GM12872 (cell line): ENCODE data around the gene AFAP1L1.

Source experiments
- CTCF ChIP-seq: IDR thresholded peaks from 3 replicates; pipeline ENCODE4 v1.5.1; 2011; ENCODE audit warnings: low read depth, mild to moderate bottlenecking, low read length, moderate library complexity; ENCODE audit not compliant: insufficient read depth

Gene AFAP1L1

DNA sequence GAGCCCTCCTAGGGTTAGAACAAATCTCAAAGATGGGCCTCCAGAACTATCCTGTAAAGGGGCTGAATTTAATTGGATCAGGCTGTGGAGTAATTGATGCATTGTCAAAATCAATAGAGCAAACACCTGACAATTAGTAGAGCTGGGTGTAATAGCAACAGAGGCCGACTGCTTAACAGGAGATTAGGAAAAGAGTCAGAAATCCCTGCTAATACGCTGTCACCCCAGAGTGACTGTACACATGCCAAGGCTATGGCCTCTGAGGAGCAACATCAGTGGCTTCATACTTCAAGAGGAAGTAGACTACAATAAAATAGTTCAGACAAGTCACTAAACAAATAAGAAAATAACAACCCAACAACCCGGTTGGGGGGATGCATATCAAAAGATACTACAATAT is 55.0 kb downstream of the AFAP1L1 start:
- no peak for TF ChIP-seq CTCF

- no peak for TF ChIP-seq CTCF
These were observed 56.5 kb downstream of the AFAP1L1 start for GRCh38 chr5:149328177-149328576.

DNA sequence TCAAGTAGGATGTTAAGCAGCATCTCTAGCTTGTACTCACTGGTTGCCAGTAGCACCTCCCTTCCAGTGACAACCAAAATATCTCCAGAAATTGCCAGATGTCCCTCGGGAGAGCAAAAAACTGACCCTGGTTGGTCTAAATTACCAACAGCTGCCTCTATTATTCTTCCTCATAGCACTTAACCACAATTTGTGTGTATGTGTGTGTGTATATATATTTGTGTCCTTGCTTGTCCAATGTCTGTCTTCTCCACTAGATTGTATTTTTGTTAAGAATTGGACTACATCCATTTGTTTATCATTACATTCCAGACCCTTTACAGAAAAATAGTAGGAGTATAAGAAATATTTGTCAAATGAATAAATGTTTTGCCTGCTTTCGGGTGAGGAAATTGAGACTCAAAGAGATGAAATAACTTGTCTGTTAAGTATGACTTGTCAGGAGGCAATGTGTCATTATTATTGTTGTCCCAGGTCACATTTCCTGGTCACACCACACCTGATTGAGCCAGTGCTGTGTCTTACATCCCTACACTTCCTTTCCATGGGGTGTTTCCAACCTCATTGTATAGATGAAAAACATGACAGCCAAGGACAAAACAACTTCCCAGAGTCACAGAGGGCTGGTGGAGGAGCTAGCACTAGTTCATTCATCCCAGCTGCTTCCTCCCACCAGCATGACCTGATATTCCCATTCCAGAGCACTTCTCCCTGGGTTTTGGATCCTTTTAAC is 62.2 kb downstream of the AFAP1L1 start:
- no peak for TF ChIP-seq CTCF

GRCh38 chr5:149337736-149338135 is 66.1 kb downstream of the AFAP1L1 start:
- no peak for TF ChIP-seq CTCF

DNA sequence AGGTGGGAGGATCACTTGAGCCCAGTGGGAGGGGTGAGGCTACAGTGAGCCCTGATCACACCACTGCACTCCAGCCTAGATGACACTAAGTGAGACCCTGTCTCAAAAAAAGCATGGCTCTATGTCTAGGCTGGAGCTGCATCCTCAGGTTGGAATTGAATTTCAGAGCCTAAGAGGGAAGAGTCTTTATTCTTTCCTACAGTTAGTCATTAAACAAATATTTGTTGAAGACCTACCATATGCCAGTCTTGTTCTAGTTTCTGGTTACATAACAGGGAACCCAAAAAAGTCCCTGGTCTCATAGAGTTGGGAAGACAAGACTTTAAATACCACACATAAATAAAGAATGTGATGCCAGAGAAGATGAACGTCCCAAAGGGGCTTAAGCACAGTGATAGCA is 66.7 kb downstream of the AFAP1L1 start:
- no peak for TF ChIP-seq CTCF

DNA sequence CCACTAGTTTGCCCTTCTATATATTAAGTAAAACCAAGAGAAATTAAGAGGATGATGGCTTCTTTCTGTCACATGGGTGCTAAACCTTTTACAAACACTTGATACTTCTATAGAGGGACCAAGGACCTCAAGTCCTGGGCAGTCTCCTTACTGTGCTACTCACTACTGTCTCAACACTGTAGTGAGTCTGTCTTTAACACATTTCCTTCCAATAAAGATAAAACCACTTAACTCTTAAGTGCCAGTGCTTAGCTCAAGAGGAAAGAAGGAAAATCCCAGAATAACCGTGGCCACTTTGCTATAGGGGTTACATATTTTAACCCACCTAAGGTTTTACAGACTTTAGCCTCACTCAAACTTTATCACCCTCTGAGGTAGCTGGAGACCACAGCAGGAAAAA is 69.3 kb downstream of the AFAP1L1 start:
- no peak for TF ChIP-seq CTCF

DNA sequence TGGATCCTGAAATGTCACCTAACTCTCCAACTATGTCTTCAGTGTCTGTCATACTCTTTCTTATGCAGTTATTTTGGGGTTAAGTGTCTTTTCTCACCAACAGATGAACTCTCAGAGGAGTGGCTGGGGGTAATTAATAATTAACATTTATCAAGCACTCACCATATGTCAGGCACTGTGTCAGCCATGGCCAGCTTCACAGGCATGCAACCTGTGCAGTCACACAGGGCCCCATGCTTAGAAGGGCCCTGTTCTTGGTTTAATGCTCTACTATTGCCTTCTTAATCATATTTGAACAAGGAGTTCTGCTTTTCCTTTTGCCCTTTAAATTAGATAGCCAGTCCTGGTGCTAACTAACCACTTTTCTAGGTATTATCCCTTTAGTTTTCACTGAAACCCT is 70.2 kb downstream of the AFAP1L1 start:
- TF ChIP-seq CTCF, result no peak
